ENCODE results near the gene KRT77.
"Not testable (repeated sequence)": the region's sequence is repeated elsewhere in the genome, so short reads cannot be mapped to it uniquely, and the experiment has no call there.

KRT77 gene

DNA sequence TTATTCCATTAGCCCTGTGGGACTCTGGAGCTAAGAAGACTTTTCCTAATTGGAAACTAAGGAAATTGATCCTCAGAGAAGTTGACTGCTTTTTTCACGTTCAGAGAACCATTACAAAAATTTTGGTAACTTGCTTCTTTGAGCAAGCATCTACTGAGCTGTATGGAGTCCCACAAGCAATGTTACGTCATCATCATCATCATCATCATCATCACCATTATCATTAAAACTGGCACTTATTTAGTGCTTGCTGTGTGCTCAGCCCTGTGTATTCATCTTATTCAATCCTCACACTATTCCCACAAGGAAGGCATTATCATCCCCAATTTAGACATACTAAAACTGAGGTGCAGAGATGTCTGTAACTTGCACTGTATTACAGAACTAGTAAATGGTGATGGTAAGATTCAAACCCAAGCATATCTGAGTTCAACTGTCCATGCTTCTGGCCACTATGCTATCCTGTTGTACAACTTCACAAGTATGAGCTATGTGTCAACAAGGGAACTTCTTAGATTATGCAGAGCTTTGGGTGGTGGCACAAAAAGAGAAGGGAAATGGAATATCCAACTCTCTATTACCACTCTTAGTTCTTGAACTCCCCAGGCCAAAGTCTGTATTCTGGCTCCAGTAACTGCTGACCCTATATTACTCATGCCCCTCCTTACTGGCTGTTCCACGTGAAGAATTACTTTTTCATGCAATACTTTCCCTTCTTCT, 29.5 kb downstream of the KRT77 start:
- Histone ChIP-seq H3K9me3 (ENCODE audit: control insufficient read depth, low read length) (no peaks in the 10 kb centered on the region), H3K9ac (ENCODE audit: low read length) (no peak overlapping the region), H3K4me1 (ENCODE audit: control insufficient read depth, insufficient read depth, low read length) (no peaks in the 10 kb centered on the region), H3K36me3 (ENCODE audit: control insufficient read depth, insufficient read depth, low read length, severe bottlenecking) (no peaks in the 10 kb centered on the region), H3K27me3 (replicated peaks; ENCODE audit: control insufficient read depth, insufficient read depth, low read length) (peaks cover 72% of the 10 kb centered on the region), H3K4me3 (ENCODE audit: low read length) (no peak overlapping the region)
- no peak for DNase-seq (ENCODE audit: low read depth)

GRCh38 chr12:52673217-52673616, 30.1 kb downstream of the KRT77 start:
- Histone ChIP-seq H3K9me3 (ENCODE audit: control insufficient read depth, low read length) (no peaks in the 10 kb centered on the region), H3K27me3 (replicated peaks; ENCODE audit: control insufficient read depth, insufficient read depth, low read length) (peaks cover 68% of the 10 kb centered on the region), H3K4me3 (ENCODE audit: low read length) (no peak overlapping the region), H3K36me3 (ENCODE audit: control insufficient read depth, insufficient read depth, low read length, severe bottlenecking) (no peaks in the 10 kb centered on the region), H3K9ac (ENCODE audit: low read length) (no peak overlapping the region), H3K4me1 (ENCODE audit: control insufficient read depth, insufficient read depth, low read length) (no peaks in the 10 kb centered on the region)
- DNase-seq (ENCODE audit: low read depth), result no peak

DNA sequence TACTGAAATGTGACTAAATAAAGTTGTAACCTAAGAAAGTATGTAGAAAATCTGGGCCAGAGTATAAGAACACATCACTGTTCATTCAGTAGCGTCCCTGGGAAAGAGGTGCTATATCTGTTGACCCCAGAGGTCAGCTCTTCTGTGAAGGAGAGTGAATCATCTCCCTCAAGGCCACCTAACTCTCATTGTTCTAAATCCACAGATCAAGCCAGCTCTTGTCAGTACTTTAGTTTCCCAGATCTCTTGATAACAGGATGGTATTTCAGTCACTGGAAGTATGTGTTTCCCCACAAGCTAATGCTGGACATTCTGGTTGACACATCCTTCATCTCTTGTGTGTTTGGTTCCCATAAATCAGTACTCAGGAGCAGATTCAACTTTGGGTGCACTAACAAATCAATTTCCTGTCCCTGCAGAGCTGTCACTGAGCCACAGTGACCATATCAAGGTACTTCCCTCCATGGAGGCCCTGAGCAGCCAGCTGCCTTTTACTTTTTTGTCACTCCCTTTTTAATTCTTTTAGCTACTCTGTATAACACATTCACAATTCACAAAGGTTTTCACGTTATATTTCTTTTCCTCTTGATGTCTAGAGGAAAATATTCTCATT, 30.9 kb downstream of the KRT77 start:
- no peaks in the 10 kb centered on the region for H3K4me1 ChIP-seq (ENCODE audit: control insufficient read depth, insufficient read depth, low read length)
- peaks cover 67% of the 10 kb centered on the region for H3K27me3 ChIP-seq (replicated peaks; ENCODE audit: control insufficient read depth, insufficient read depth, low read length)
- H3K9ac ChIP-seq (ENCODE audit: low read length), result no peak overlapping the region
- H3K36me3 ChIP-seq (ENCODE audit: control insufficient read depth, insufficient read depth, low read length, severe bottlenecking), result no peaks in the 10 kb centered on the region
- no peak overlapping the region for H3K4me3 ChIP-seq (ENCODE audit: low read length)
- no peak for DNase-seq (ENCODE audit: low read depth)
- no peaks in the 10 kb centered on the region for H3K9me3 ChIP-seq (ENCODE audit: control insufficient read depth, low read length)

DNA sequence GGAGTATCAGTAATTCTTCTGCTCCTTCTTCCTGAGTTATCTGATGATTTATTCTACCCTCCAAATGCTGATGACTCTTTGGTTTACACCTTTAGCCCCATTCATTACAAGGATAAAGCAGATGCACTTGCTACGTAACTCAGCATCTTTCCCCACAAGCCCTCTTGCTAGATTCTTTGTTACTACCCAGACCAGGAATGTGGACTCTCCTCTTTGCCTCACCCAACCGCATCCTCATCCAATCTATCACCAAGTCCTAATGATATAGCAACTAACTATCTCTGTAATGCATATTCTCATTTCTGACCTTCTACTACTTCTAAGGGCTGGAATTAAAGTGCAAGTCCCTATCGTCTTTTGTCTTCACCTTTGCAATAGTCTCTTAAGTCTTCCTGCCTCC, 32.4 kb downstream of the KRT77 start:
- Histone ChIP-seq H3K27me3 (replicated peaks; ENCODE audit: control insufficient read depth, insufficient read depth, low read length) (peaks cover 76% of the 10 kb centered on the region), H3K9me3 (ENCODE audit: control insufficient read depth, low read length) (no peaks in the 10 kb centered on the region), H3K36me3 (ENCODE audit: control insufficient read depth, insufficient read depth, low read length, severe bottlenecking) (no peaks in the 10 kb centered on the region), H3K4me1 (ENCODE audit: control insufficient read depth, insufficient read depth, low read length) (no peaks in the 10 kb centered on the region), H3K4me3 (ENCODE audit: low read length) (no peak overlapping the region), H3K9ac (ENCODE audit: low read length) (no peak overlapping the region)
- no peak for DNase-seq (ENCODE audit: low read depth)

DNA sequence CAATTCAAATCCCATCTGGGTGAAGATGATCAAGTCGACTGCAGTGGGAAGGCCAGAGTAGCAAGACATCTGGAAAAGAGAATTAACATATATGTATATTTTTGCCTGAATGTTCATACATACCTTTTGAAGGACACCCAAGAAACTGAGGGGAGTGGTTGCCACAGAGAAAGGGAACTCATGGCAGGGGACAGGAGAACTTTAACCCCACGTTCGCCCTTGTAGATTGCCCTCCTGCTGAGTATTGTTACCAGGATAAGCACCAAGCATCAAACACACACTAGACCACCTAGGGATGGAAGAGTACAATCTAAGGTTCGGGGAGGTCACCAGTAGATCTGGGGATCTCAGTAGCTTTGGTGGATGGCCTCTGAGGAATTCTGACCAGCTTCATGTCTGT, 32.8 kb downstream of the KRT77 start:
- peaks cover 77% of the 10 kb centered on the region for H3K27me3 ChIP-seq (replicated peaks; ENCODE audit: control insufficient read depth, insufficient read depth, low read length)
- H3K9me3 ChIP-seq (ENCODE audit: control insufficient read depth, low read length), result no peaks in the 10 kb centered on the region
- H3K36me3 ChIP-seq (ENCODE audit: control insufficient read depth, insufficient read depth, low read length, severe bottlenecking), result no peaks in the 10 kb centered on the region
- no peak overlapping the region for H3K9ac ChIP-seq (ENCODE audit: low read length)
- H3K4me1 ChIP-seq (ENCODE audit: control insufficient read depth, insufficient read depth, low read length), result no peaks in the 10 kb centered on the region
- no peak overlapping the region for H3K4me3 ChIP-seq (ENCODE audit: low read length)
- no peak for DNase-seq (ENCODE audit: low read depth)

DNA sequence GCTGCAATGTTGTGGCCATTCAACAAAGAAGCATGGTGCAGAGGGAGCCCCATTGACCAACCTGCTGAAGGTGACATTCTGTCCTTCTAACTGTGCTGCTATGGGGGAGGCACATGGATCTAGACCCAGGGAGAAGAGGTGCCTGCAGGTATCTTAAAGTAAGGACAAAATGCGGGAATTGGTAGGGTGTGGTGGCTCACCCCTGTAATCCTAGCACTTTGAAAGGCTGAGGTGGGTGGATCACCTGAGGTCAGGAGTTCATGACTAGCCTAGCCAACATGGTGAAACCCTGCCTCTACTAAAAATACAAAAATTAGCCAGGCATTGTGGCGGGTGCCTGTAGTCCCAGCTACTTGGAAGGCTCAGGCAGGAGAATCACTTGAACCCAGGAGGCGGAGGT, 33.4 kb downstream of the KRT77 start:
- not testable (repeated sequence) for H3K9ac ChIP-seq (ENCODE audit: low read length); H3K9me3 ChIP-seq (ENCODE audit: control insufficient read depth, low read length); H3K4me1 ChIP-seq (ENCODE audit: control insufficient read depth, insufficient read depth, low read length); DNase-seq (ENCODE audit: low read depth); H3K36me3 ChIP-seq (ENCODE audit: control insufficient read depth, insufficient read depth, low read length, severe bottlenecking); H3K4me3 ChIP-seq (ENCODE audit: low read length)
- peaks cover 81% of the 10 kb centered on the region for H3K27me3 ChIP-seq (replicated peaks; ENCODE audit: control insufficient read depth, insufficient read depth, low read length)

DNA sequence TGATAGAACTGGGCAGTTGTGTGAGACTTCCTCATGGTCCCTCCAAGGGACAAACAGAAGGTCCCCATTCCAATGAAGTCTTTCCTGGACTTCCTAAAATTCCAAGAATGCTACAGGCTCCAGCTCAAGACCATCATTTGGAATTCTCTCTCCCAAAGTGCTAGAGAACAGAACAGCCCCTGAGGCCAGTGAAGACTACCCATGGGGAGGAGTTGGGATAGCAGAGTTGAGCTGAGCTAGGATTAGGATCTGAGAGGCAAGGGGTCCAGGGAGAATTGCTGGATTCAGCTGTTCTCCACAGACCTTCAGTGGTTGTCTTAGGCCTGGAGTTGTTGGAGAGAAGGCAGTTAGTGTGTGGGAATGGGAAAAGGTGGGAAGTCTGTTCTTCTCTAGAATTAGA, 33.9 kb downstream of the KRT77 start:
- Histone ChIP-seq H3K27me3 (replicated peaks; ENCODE audit: control insufficient read depth, insufficient read depth, low read length) (peaks cover 78% of the 10 kb centered on the region), H3K36me3 (ENCODE audit: control insufficient read depth, insufficient read depth, low read length, severe bottlenecking) (no peaks in the 10 kb centered on the region), H3K9ac (ENCODE audit: low read length) (no peak overlapping the region), H3K4me1 (ENCODE audit: control insufficient read depth, insufficient read depth, low read length) (no peaks in the 10 kb centered on the region), H3K4me3 (ENCODE audit: low read length) (no peak overlapping the region), H3K9me3 (ENCODE audit: control insufficient read depth, low read length) (no peaks in the 10 kb centered on the region)
- no peak for DNase-seq (ENCODE audit: low read depth)

GRCh38 chr12:52667931-52668330, 35.4 kb downstream of the KRT77 start:
- H3K36me3 ChIP-seq (ENCODE audit: control insufficient read depth, insufficient read depth, low read length, severe bottlenecking), result no peaks in the 10 kb centered on the region
- no peaks in the 10 kb centered on the region for H3K4me1 ChIP-seq (ENCODE audit: control insufficient read depth, insufficient read depth, low read length)
- no peaks in the 10 kb centered on the region for H3K9me3 ChIP-seq (ENCODE audit: control insufficient read depth, low read length)
- no peak overlapping the region for H3K9ac ChIP-seq (ENCODE audit: low read length)
- peaks cover 78% of the 10 kb centered on the region for H3K27me3 ChIP-seq (replicated peaks; ENCODE audit: control insufficient read depth, insufficient read depth, low read length)
- no peak for DNase-seq (ENCODE audit: low read depth)
- no peak overlapping the region for H3K4me3 ChIP-seq (ENCODE audit: low read length)

- DNase-seq (ENCODE audit: low read depth), result no peak
- Histone ChIP-seq H3K4me3 (ENCODE audit: low read length) (no peak overlapping the region), H3K36me3 (ENCODE audit: control insufficient read depth, insufficient read depth, low read length, severe bottlenecking) (no peaks in the 10 kb centered on the region)
Observed at GRCh38 chr12:52667509-52667908, 35.8 kb downstream of the KRT77 start.

GRCh38 chr12:52666471-52666870, 36.9 kb downstream of the KRT77 start:
- no peak overlapping the region for H3K4me3 ChIP-seq (ENCODE audit: low read length)
- no peaks in the 10 kb centered on the region for H3K4me1 ChIP-seq (ENCODE audit: control insufficient read depth, insufficient read depth, low read length)
- no peak overlapping the region for H3K9ac ChIP-seq (ENCODE audit: low read length)
- peaks cover 75% of the 10 kb centered on the region for H3K27me3 ChIP-seq (replicated peaks; ENCODE audit: control insufficient read depth, insufficient read depth, low read length)
- no peak for DNase-seq (ENCODE audit: low read depth)
- no peaks in the 10 kb centered on the region for H3K9me3 ChIP-seq (ENCODE audit: control insufficient read depth, low read length)
- H3K36me3 ChIP-seq (ENCODE audit: control insufficient read depth, insufficient read depth, low read length, severe bottlenecking), result no peaks in the 10 kb centered on the region

More at GRCh38 chr12:52667509-52667908, 35.8 kb downstream of the KRT77 start:
- H3K4me1 ChIP-seq (ENCODE audit: control insufficient read depth, insufficient read depth, low read length), result no peaks in the 10 kb centered on the region
- H3K9ac ChIP-seq (ENCODE audit: low read length), result no peak overlapping the region
- H3K27me3 ChIP-seq (replicated peaks; ENCODE audit: control insufficient read depth, insufficient read depth, low read length), result peaks cover 78% of the 10 kb centered on the region
- no peaks in the 10 kb centered on the region for H3K9me3 ChIP-seq (ENCODE audit: control insufficient read depth, low read length)

- no peak for DNase-seq (ENCODE audit: low read depth)
- H3K4me3 ChIP-seq (ENCODE audit: low read length), result no peak overlapping the region
- H3K9ac ChIP-seq (ENCODE audit: low read length), result no peak overlapping the region
- no peaks in the 10 kb centered on the region for H3K9me3 ChIP-seq (ENCODE audit: control insufficient read depth, low read length)
- peaks cover 71% of the 10 kb centered on the region for H3K27me3 ChIP-seq (replicated peaks; ENCODE audit: control insufficient read depth, insufficient read depth, low read length)
- H3K36me3 ChIP-seq (ENCODE audit: control insufficient read depth, insufficient read depth, low read length, severe bottlenecking), result no peaks in the 10 kb centered on the region
- H3K4me1 ChIP-seq (ENCODE audit: control insufficient read depth, insufficient read depth, low read length), result no peaks in the 10 kb centered on the region
Observed at GRCh38 chr12:52663420-52663819, 39.9 kb downstream of the KRT77 start.

DNA sequence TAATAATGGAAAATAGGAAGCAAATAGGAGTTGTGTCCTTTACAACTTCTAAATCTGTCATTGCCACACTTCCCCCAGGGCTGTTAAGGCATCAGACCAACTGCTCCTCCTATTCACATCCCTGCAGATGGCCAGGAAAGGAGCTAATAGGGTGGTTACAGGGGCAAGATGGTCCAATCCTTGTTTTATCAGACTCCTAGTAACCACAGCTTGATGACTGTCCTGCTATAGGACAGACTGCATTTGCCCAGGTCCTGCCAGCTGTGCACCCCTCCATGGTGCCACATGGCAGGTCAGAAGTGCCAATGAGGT, 40.5 kb downstream of the KRT77 start:
- no peak for DNase-seq (ENCODE audit: low read depth)
- Histone ChIP-seq H3K9ac (ENCODE audit: low read length) (no peak overlapping the region), H3K27me3 (replicated peaks; ENCODE audit: control insufficient read depth, insufficient read depth, low read length) (peaks cover 71% of the 10 kb centered on the region), H3K4me3 (ENCODE audit: low read length) (no peak overlapping the region), H3K9me3 (ENCODE audit: control insufficient read depth, low read length) (no peaks in the 10 kb centered on the region), H3K4me1 (ENCODE audit: control insufficient read depth, insufficient read depth, low read length) (no peaks in the 10 kb centered on the region), H3K36me3 (ENCODE audit: control insufficient read depth, insufficient read depth, low read length, severe bottlenecking) (no peaks in the 10 kb centered on the region)

All from adipocyte (in vitro differentiated cells).